ENCODE data around the gene IGSF3.

IGSF3 gene

DNA sequence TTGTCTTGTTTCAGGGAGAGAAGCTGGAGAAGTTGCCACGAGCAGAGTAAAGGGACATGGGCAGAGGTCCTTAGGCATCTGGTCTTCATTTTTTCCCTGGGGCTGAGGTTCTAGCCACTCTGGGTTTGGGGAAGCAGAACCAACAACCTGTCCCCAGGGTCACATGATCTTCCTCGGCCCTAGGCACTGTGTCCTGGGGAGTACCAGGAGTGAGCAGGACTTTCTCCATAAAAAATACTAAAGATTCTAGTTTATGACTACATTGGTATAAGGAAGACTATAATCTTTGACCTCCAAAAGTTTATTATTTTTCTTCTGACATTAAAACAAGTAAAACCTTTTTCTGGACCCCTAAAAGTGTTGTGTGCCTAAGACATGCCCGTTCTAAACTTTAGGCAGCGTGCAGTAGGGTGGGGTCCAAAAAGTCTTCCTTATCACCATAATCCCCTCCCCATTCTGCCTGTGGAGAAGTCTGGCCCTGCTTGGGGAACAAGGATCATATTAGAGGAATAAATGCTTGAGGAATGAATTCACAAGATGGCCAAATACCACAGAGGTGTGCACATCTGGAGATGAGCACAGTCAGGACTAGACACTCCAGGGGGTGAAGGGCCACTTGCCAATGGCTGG lies 19.3 kb upstream of the IGSF3 start:
- H3K27me3 ChIP-seq (ENCODE audit: control insufficient read depth in 1 of 2, insufficient read depth in 2 of 2, low read length in 2 of 2) = no peaks in the 10 kb centered on the region
- no peak overlapping the region for H3K9ac ChIP-seq (ENCODE audit: low read length in 2 of 2)
- H3K4me3 ChIP-seq (ENCODE audit: low read length in 2 of 2) = no peak overlapping the region
- H3K9me3 ChIP-seq (ENCODE audit: control insufficient read depth in 2 of 2, low read length in 2 of 2) = no peaks in the 10 kb centered on the region
- no peak overlapping the region for H3K27ac ChIP-seq (ENCODE audit: low read length)
- H3K4me1 ChIP-seq (ENCODE audit: control insufficient read depth, insufficient read depth, low read length) = peaks cover 17% of the 10 kb centered on the region
- H3K36me3 ChIP-seq (ENCODE audit: control insufficient read depth in 2 of 2, insufficient read depth in 2 of 2, low read length in 2 of 2) = no peaks in the 10 kb centered on the region

- H3K4me3 ChIP-seq (ENCODE audit: low read length in 2 of 2) = no peak overlapping the region
Observed at GRCh38 chr1:116686175-116686574, 18.6 kb upstream of the IGSF3 start.

GRCh38 chr1:116684575-116684974 lies 17.0 kb upstream of the IGSF3 start:
- no peaks in the 10 kb centered on the region for H3K4me1 ChIP-seq (ENCODE audit: control insufficient read depth, insufficient read depth, low read length)
- H3K9ac ChIP-seq (ENCODE audit: low read length in 2 of 2) = no peak overlapping the region
- no peaks in the 10 kb centered on the region for H3K9me3 ChIP-seq (ENCODE audit: control insufficient read depth in 2 of 2, low read length in 2 of 2)
- no peaks in the 10 kb centered on the region for H3K27me3 ChIP-seq (ENCODE audit: control insufficient read depth in 1 of 2, insufficient read depth in 2 of 2, low read length in 2 of 2)
- no peaks in the 10 kb centered on the region for H3K36me3 ChIP-seq (ENCODE audit: control insufficient read depth in 2 of 2, insufficient read depth in 2 of 2, low read length in 2 of 2)
- no peak overlapping the region for H3K4me3 ChIP-seq (ENCODE audit: low read length in 2 of 2)
- no peak overlapping the region for H3K27ac ChIP-seq (ENCODE audit: low read length)

More at GRCh38 chr1:116686175-116686574, 18.6 kb upstream of the IGSF3 start:
- H3K4me1 ChIP-seq (ENCODE audit: control insufficient read depth, insufficient read depth, low read length) = peaks cover 11% of the 10 kb centered on the region
- no peak overlapping the region for H3K9ac ChIP-seq (ENCODE audit: low read length in 2 of 2)
- H3K9me3 ChIP-seq (ENCODE audit: control insufficient read depth in 2 of 2, low read length in 2 of 2) = no peaks in the 10 kb centered on the region
- H3K36me3 ChIP-seq (ENCODE audit: control insufficient read depth in 2 of 2, insufficient read depth in 2 of 2, low read length in 2 of 2) = no peaks in the 10 kb centered on the region
- H3K27me3 ChIP-seq (ENCODE audit: control insufficient read depth in 1 of 2, insufficient read depth in 2 of 2, low read length in 2 of 2) = no peaks in the 10 kb centered on the region
- no peak overlapping the region for H3K27ac ChIP-seq (ENCODE audit: low read length)

DNA sequence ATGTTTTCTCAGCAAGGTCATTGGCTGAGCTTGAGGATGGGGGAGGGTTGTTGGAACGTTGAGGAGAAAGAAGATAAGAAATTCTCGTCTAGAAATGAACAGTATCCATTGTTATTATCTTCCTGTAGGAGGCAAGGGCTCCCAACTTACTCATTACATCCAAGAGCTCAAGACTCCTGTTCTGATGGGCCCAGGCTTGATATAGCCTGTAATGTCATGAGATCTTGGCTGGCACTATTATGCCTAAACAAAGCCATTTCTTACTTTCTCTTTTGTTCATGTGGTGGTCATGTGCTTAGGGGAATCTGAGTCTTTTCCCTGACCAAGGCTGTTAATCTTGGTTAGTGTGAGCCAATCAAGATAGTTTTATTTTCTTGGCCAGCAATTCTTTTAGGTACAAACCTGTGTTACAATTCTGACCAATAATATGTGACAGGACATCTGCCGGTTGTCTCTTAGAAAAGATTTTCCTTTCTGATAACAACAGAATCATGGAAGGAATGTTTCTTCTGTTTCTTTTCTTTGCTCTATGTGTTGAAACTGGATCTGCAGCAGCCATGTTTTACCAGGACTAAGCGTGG lies 15.2 kb upstream of the IGSF3 start:
- H3K4me1 ChIP-seq (ENCODE audit: control insufficient read depth, insufficient read depth, low read length) = no peaks in the 10 kb centered on the region
- no peak overlapping the region for H3K4me3 ChIP-seq (ENCODE audit: low read length in 2 of 2)
- no peak overlapping the region for H3K9ac ChIP-seq (ENCODE audit: low read length in 2 of 2)
- no peaks in the 10 kb centered on the region for H3K9me3 ChIP-seq (ENCODE audit: control insufficient read depth in 2 of 2, low read length in 2 of 2)
- H3K27ac ChIP-seq (ENCODE audit: low read length) = no peak overlapping the region
- no peaks in the 10 kb centered on the region for H3K36me3 ChIP-seq (ENCODE audit: control insufficient read depth in 2 of 2, insufficient read depth in 2 of 2, low read length in 2 of 2)
- no peaks in the 10 kb centered on the region for H3K27me3 ChIP-seq (ENCODE audit: control insufficient read depth in 1 of 2, insufficient read depth in 2 of 2, low read length in 2 of 2)

GRCh38 chr1:116681343-116681899 lies 13.9 kb upstream of the IGSF3 start:
- Histone ChIP-seq H3K9ac (ENCODE audit: low read length in 2 of 2) (no peak overlapping the region), H3K9me3 (ENCODE audit: control insufficient read depth in 2 of 2, low read length in 2 of 2) (no peaks in the 10 kb centered on the region), H3K36me3 (ENCODE audit: control insufficient read depth in 2 of 2, insufficient read depth in 2 of 2, low read length in 2 of 2) (no peaks in the 10 kb centered on the region), H3K4me3 (ENCODE audit: low read length in 2 of 2) (no peak overlapping the region), H3K27ac (ENCODE audit: low read length) (no peak overlapping the region), H3K4me1 (ENCODE audit: control insufficient read depth, insufficient read depth, low read length) (no peaks in the 10 kb centered on the region), H3K27me3 (ENCODE audit: control insufficient read depth in 1 of 2, insufficient read depth in 2 of 2, low read length in 2 of 2) (peaks cover 0 to 2% of the 10 kb centered on the region in 2 donors)

DNA sequence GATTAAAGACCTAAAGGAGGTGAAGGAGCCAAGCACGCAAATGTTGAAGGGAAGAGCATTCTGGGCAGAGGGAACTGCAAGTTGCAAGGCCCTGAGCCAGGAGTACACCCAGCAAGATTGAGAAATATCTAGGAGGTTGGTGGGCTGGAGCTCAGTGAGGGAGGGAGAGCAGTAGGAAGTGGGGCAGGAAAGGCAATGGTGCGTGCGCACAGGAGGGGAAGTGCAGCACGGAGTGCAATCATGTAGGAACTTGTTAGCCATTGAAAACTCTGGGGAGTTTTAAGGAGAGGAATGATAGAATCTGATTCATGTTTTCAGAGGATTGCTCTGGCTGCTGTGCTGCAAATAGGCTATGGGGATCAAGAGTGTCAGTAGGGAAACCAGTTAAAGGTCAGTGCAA lies 13.2 kb upstream of the IGSF3 start:
- no peaks in the 10 kb centered on the region for H3K4me1 ChIP-seq (ENCODE audit: control insufficient read depth, insufficient read depth, low read length)
- H3K27ac ChIP-seq (ENCODE audit: low read length) = no peak overlapping the region
- H3K9ac ChIP-seq (ENCODE audit: low read length in 2 of 2) = no peak overlapping the region
- peaks cover 0 to 2% of the 10 kb centered on the region in 2 donors for H3K27me3 ChIP-seq (ENCODE audit: control insufficient read depth in 1 of 2, insufficient read depth in 2 of 2, low read length in 2 of 2)
- no peak overlapping the region for H3K4me3 ChIP-seq (ENCODE audit: low read length in 2 of 2)
- H3K36me3 ChIP-seq (ENCODE audit: control insufficient read depth in 2 of 2, insufficient read depth in 2 of 2, low read length in 2 of 2) = no peaks in the 10 kb centered on the region
- no peaks in the 10 kb centered on the region for H3K9me3 ChIP-seq (ENCODE audit: control insufficient read depth in 2 of 2, low read length in 2 of 2)

DNA sequence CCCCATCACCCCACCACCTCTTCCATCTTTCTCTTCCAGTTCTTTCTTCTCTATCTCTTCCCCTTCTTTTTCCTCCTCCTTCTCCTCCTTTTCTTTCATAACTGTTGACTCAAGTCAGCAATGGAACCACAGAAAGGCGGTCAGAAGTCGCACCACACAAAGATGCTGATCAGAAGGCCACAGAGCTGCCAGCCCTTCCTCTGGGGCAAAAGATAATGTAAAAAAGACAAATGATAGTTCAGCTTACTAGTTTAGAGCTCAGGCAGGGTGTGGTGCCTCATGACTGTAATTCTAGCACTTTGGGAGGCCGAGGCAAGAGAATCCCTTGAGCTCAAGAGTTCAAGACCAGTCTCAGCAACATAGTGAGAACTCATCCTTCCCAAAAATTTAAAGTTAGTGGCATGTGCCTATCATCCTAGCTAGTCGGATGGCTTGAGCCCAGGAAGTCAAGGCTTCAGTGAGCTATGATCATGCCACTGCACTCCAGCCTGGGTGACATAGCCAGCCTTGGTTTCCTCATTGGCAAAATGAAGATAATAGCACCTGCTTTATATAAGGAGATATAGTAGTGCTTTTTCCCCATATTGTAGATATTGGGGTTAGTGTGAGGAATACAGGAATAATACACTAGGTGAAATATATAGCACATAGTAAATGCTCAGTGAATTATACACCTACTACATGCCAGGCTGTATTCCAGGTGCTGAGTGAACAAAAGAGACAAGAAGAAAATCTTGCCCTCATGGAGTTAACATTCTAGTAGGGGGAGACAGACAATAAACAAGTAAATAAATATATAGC lies 12.5 kb upstream of the IGSF3 start:
- Histone ChIP-seq H3K4me3 (ENCODE audit: low read length in 2 of 2) (no peak overlapping the region), H3K9me3 (ENCODE audit: control insufficient read depth in 2 of 2, low read length in 2 of 2) (no peaks in the 10 kb centered on the region), H3K36me3 (ENCODE audit: control insufficient read depth in 2 of 2, insufficient read depth in 2 of 2, low read length in 2 of 2) (no peaks in the 10 kb centered on the region), H3K4me1 (ENCODE audit: control insufficient read depth, insufficient read depth, low read length) (no peaks in the 10 kb centered on the region), H3K9ac (ENCODE audit: low read length in 2 of 2) (no peak overlapping the region), H3K27me3 (ENCODE audit: control insufficient read depth in 1 of 2, insufficient read depth in 2 of 2, low read length in 2 of 2) (peaks cover 0 to 2% of the 10 kb centered on the region in 2 donors), H3K27ac (ENCODE audit: low read length) (no peak overlapping the region)

DNA sequence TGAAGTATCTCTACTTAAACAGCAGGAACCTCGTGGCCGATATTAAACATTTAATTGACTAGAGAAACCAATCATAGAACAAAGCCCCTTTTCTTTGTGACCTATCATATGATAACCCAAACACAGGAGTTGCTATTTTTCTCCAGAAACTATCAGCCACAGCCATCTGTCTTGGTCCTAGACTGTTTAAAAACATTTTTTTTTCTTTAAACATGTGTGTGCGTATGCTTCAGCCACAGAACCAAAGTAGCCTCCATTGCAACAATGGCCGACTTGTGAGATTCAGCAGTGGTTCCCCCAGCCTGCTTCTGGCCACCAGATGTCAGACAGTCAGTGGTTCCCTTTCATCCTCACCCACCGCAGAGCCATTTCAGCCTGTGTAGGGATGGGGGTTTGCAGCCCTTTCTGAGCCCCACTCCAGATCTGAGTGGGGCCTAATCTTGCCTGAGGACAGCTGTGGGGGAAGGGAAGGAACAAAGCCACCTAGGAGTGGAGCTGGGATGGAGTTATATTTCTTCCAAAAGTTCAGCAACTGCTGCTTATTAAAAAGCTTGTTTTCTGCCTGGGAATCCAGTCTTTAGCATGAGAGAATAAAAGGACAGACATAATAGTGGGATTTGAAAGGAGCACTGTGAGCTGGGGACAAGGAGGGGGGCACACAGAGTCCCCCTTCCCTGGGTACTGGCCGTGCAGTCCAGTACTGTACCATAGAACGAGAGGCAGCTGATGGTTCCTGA lies 11.7 kb upstream of the IGSF3 start:
- H3K36me3 ChIP-seq (ENCODE audit: control insufficient read depth in 2 of 2, insufficient read depth in 2 of 2, low read length in 2 of 2) = no peaks in the 10 kb centered on the region
- no peak overlapping the region for H3K4me3 ChIP-seq (ENCODE audit: low read length in 2 of 2)
- H3K27ac ChIP-seq (ENCODE audit: low read length) = no peak overlapping the region
- H3K9ac ChIP-seq (ENCODE audit: low read length in 2 of 2) = no peak overlapping the region
- H3K9me3 ChIP-seq (ENCODE audit: control insufficient read depth in 2 of 2, low read length in 2 of 2) = no peaks in the 10 kb centered on the region
- no peaks in the 10 kb centered on the region for H3K4me1 ChIP-seq (ENCODE audit: control insufficient read depth, insufficient read depth, low read length)
- H3K27me3 ChIP-seq (ENCODE audit: control insufficient read depth in 1 of 2, insufficient read depth in 2 of 2, low read length in 2 of 2) = peaks cover 0 to 2% of the 10 kb centered on the region in 2 donors

DNA sequence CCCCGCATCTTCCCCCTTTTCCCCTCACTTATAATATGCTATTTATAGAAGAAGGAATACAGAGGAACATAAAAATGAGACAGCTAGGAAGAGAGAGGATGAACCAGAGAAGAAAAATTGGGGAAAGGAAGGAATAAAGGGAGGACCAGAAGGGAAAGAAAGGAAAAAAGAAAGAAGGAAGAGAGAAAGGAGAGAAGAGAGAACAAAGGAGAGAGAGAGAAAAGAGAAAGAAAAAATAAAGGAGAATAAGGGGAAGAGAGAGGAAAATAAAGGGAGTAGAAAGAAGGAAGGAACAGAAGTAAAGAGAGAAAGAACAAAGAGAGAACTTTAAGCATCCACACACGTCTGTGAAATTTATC lies 11.2 kb upstream of the IGSF3 start:
- no peaks in the 10 kb centered on the region for H3K9me3 ChIP-seq (ENCODE audit: control insufficient read depth in 2 of 2, low read length in 2 of 2)
- peaks cover 4% of the 10 kb centered on the region for H3K4me1 ChIP-seq (ENCODE audit: control insufficient read depth, insufficient read depth, low read length)
- peaks cover 0 to 2% of the 10 kb centered on the region in 2 donors for H3K27me3 ChIP-seq (ENCODE audit: control insufficient read depth in 1 of 2, insufficient read depth in 2 of 2, low read length in 2 of 2)
- H3K36me3 ChIP-seq (ENCODE audit: control insufficient read depth in 2 of 2, insufficient read depth in 2 of 2, low read length in 2 of 2) = no peaks in the 10 kb centered on the region
- no peak overlapping the region for H3K9ac ChIP-seq (ENCODE audit: low read length in 2 of 2)
- no peak overlapping the region for H3K27ac ChIP-seq (ENCODE audit: low read length)
- H3K4me3 ChIP-seq (ENCODE audit: low read length in 2 of 2) = no peak overlapping the region

DNA sequence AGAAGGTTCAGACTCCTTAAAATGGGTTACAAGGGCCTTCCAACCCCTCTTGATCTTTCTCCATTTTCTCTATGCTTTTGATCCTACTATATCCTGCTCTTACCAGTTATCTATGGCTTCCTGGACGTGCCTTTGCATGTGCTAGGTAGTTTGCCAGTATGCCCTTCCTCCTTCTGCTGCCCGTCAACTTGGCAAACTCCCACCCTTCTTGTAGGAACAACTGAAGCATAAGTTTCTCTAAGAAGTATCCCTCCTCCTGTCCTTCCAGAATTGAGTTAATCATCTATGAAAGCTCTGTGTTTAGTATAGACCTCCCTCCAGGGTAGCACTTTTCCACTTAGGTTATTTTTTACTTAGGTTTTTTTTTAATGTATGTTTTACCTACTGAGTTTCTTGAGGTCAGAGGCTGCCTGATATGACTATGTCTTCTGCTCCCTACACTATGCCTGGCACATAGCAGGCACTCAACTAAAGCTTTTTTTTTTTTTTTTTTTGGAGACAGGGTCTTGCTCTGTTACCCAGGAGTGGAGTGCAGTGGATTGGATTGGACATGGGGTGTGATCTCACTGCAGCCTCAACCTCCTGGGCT lies 10.0 kb upstream of the IGSF3 start:
- no peaks in the 10 kb centered on the region for H3K9me3 ChIP-seq (ENCODE audit: control insufficient read depth in 2 of 2, low read length in 2 of 2)
- H3K27ac ChIP-seq (ENCODE audit: low read length) = no peak overlapping the region
- H3K27me3 ChIP-seq (ENCODE audit: control insufficient read depth in 1 of 2, insufficient read depth in 2 of 2, low read length in 2 of 2) = peaks cover 0 to 2% of the 10 kb centered on the region in 2 donors
- no peaks in the 10 kb centered on the region for H3K36me3 ChIP-seq (ENCODE audit: control insufficient read depth in 2 of 2, insufficient read depth in 2 of 2, low read length in 2 of 2)
- H3K4me1 ChIP-seq (ENCODE audit: control insufficient read depth, insufficient read depth, low read length) = peaks cover 4% of the 10 kb centered on the region
- no peak overlapping the region for H3K4me3 ChIP-seq (ENCODE audit: low read length in 2 of 2)
- no peak overlapping the region for H3K9ac ChIP-seq (ENCODE audit: low read length in 2 of 2)
